Activated CD4-positive, alpha-beta T cell treated with anti-CD3 and anti-CD28 coated beads, Interleukin-2, amount 50 U/mL, for 16 hours (primary cell): ENCODE results near the gene CCT7.
A peak's percentile ranks its signal among the peaks of the same experiment; 100 is the strongest.
"Not testable (repeated sequence)": the region's sequence is repeated elsewhere in the genome, so short reads cannot be mapped to it uniquely, and the experiment has no call there.

Experiments used
- DNase-seq: peaks from one replicate; pipeline ENCODE4 v3.0.0-alpha.2; 2020

Gene CCT7

DNA sequence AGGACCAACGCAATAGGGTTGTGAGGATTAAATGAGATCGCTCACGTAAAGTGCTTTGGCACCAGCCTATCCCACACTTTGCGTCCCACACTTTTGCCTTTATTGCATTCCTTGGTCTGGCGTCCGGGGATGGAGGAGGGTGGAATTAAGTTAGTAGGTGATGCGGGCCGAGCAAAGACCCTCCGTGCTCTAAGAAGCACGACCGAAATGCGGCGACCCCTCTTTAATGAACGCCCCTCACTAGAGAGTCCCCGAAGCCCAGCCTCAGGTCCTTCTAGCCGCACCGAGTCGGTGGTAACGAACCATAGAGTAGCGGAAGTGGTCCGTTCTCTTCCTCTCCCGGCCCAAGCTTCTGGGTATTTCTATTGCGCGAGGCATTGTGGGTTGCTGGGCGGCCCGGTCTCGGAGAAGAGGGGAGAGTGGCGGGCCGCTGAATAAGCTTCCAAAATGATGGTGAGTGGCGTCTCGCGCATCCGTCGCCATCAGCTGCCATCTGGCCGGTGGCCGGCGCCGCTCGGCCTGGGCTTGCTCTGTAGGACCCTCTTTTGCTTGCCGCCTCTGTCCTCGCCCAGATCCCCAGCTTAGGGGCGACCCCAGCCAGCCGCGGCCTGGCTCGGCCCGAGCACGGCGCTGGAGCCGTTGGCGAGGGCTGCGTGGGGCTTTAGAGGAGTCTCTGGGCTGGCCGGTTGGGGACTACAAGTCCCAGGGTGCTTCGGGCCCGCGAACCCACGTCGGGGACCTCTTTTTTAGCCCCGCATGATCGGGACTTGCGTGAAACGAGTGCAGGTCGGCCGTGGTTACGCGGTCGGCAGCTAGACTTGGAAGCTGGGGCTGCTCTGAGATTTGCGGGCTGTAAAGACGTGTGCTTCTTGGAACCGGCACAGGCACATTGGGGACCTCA, at the start of gene CCT7:
Gene CCT7, plus strand, starts transcription at position 377 of the 901 bp plus-strand sequence. Its CDS starts 71 bp downstream, at position 448.
- peak; percentile 94 for DNase-seq

DNA sequence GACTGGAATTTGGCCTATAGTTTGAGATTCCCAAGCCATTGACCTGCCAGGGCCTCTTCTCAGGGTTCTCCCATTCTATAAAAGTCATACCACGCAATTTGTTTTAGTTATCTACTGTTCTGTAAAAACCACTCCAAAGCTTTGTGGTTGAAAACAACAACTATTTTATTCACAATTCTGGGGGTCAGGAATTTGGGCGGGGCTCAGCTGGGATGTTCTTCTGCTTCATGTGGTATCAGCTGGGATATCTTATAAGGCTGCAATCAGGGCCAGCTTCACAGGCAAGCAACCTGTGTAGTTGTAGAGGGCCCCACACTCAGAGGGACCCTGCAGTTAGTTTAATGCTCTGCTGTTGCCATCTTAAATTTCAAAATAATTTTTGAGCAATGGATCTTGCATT, 48.1 kb upstream of the CCT7 start:
- no peak for DNase-seq

DNA sequence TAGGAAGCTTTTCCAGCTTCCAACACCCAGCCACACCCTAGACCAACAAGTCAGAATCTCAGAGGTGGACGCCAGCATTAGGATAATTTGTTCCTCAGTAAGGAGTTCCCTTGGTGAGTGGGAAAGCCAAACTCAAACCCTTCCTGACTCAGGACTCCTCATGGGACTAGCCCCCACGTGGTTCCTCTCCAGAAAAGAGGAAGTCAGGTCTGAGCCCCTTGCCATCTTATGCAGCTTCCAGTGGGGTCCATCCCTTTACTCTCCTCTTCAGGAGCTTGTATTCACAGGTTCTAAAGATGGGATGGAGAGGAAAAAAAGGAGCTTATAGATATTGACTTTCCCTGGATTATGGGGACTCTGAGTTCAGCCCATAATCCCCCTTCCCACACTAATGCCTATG, 46.6 kb upstream of the CCT7 start:
- DNase-seq = no peak

DNA sequence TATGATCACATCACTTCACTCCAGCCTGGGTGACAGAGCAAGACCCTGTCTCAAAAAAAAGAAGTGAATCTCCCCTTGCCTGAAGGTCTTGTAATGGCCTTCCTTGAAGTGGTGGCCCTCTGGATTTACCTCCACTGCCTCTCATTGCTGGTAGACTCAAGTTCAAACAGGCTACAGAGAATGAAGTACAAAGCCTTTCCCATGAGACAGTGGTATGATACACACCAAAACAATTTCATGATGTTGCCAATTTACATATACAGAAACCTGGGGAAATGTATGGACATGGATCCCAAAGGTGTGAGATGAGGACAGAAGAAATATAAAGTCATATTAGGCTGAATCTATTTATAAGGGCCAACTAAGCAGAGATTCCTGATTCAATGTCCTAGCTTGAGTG, 36.5 kb upstream of the CCT7 start:
- DNase-seq = no peak

DNA sequence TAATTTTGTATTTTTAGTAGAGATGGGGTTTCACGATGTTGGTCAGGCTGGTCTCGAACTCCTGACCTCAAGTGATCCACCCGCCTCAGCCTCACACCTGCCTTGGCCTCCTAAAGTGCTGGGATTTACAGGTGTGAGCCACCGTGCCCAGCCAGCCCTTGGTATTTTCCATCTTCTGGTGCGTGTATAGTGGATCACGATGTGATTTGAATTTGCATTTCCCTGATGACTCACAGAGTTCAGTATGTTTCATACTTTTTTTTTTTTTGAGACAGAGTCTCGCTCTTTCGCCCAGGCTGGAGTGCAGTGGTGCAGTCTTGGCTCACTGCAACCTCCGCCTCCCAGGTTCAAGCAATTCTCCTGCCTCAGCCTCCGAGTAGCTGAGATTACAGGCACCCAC, 33.8 kb upstream of the CCT7 start:
- DNase-seq = not testable (repeated sequence)

DNA sequence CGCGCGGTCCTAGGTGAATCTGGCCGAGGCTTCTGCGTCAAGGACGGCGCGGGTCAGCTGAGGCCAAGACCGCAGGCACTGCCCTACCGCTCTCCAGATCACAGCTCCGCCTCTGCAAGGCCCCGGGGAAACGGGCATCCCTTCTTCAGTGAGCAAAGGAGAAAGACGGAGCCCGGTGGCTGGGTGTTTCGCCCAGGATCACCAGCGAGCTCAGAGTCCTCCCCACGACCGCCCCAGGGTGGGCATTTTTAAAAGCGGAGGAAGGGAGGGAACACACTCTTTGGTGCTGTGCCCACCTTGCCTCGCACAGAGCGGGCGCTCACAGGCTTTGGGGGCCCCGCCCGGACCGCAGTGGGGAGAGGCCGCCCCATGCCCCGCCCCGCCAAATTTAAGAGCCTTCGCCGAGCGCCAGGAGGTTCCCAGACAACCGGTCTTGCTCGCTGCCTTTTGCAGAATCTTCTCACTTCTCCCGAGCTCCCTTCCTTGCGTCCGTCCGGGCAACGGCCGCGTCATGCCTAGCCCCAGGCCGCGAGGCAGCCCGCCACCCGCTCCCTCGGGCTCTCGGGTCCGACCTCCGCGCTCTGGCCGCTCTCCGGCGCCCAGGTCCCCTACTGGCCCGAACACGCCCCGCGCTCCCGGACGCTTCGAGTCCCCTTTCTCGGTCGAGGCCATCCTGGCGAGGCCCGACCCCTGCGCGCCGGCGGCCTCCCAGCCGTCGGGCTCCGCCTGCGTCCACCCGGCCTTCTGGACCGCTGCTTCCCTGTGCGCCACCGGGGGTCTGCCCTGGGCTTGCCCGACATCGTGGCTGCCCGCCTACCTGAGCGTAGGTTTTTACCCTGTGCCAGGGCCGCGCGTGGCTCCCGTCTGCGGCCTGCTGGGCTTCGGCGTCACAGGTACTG, 31.7 kb upstream of the CCT7 start, which contains the start of gene NOTO:
Gene NOTO, plus strand, starts transcription at position 419 of the 899 bp plus-strand sequence. Its CDS starts 93 bp downstream, at position 512.
- DNase-seq = no peak

DNA sequence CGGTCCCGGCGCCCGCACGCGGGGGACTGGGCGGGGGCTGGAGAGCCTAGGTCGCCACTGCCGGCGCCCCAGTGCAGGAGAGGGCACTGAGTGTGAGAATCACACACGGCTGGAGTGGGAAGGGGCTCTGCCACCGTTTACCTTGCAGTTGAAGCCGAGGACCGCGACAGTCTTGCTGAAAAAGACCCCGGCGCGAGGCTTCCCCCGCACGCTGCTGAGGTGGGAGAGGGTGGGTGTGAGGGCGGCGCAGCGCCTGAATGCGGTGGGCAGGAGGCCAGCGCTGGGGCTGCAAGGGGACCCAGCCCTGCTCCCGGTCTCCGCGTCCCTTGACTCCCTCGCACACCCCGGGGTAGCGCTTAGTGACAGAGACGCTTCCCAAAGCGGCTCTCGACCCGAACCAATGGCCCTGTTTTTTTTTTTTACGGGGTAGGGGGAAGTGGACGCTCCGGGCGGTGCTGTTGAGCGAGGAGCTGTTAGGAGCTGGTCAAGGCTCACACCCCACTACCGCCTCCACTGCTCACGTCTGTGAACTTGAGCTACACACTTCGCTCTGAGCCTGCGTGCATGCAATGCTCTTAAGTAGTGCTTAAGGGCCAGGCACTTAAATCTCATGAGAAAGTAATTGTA, 30.9 kb upstream of the CCT7 start:
- no peak for DNase-seq

DNA sequence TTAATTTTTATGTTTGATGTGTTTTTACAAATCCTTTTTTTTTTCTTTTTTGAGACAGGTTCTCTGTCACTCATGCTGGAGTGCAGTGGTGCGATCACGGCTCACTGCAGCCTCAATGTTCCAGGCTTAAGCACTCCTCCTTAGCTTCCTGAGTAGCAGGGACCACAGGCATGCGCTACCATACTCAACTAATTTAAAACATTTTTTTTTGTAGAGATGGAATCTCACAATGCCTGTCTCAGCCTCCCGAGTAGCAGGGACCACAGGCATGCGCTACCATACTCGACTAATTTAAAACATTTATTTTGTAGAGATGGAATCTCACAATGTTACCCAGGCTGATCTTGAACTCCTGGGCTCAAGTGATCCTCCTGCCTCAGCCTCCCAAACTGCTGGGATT, 28.5 kb upstream of the CCT7 start:
- DNase-seq = no peak

DNA sequence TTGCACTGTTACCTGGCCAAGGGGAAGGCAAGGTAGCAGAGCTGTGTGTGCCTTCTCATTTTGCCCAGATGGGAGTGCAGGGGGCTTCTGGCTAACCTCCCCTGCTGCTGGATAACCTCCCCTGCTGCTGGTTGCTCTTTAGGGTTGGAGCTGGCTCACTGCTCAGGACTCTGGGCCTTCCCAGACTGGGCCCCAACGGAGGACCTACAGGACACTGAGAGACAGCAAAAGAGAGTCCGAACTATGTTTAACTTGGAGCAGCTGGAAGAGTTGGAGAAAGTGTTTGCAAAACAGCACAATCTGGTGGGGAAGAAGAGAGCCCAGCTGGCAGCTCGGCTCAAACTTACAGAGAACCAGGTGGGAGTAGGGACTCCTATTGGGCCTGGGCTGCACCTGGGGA, 25.9 kb upstream of the CCT7 start:
- DNase-seq = no peak

DNA sequence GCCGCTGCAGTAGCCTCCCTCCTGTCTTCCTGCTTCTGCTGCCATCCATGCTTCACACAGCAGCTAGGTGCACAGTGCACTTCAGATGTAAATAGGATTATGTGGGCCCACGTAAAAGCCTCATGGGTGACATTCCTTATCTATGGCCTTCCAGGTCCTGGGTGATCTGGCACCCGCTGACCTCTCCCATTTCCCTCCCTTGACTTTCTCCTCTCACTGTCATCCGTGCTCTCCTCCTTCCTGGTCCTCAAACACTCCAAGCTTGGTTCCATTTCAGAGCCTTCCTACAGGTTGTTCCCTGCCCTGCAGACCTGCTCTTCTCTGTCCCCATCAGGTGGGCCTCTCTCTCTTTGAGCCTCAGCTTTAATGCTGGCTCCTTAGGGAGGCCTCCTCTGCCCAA, 24.1 kb upstream of the CCT7 start:
- DNase-seq = no peak

DNA sequence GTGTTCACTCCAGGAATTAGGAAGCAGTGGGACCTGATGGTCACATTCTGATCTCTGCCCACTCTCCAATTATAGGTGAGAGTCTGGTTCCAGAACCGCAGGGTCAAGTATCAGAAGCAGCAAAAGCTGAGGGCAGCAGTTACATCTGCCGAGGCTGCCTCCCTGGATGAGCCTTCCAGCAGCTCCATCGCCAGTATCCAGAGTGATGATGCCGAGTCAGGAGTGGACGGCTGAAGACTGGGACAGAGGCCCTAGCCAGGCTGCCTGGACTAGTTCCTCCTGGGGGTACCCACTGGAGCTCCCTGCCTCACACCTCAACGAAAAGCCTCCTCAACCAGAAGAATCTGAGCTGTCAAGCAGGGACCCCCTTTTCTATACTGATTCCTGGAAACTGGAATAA, 23.4 kb upstream of the CCT7 start:
- DNase-seq = no peak

DNA sequence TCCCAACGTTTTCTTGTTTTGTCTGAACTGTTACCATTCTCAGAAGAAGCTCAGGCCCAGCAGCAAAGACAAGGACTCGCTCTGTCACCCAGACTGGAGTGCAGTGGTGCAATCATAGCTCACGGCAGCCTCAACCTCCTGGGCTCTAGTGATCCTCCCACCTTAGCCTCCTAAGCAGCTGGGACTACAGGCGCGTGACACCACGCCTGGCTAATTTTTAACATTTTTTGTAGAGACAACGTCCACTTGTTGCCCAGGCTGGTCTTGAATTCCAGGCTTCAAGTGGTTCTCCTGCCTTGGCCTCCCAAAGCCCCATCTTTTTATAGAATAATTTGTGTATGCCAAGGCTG, 22.0 kb upstream of the CCT7 start:
- DNase-seq = no peak

DNA sequence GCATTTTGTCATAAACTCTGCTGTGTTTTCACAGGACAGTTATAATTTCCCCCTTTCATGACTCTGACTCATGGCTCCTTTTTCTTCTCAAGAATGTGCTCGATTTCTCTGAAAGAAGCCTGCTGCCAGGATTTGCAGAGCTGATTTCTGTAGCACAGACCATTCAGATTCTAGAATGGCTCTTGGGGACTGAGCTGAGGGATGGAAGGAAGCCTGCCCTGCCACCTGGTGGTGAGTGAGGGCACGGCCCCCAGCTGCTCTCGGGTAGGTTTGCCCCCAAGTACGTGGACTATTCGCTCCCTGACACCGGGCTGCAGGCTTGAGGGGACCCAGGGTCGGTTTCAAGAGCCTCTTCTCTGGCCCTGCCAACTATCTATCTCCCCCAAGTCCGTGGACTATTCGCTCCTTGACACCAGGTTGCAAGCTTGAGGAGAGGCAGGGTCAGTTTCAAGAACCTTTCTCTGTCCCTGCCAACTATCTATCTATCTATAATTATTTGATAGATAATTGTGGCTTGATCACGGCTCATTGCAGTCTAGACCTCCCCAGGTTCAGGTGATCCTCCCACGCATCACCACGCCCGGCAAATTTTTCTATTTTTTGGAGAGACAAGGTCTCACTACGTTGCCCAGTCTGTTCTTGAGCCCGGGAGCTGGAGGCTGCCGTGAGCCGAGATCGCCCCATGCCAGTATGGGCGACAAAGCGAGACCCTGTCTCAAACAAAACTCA, 21.5 kb upstream of the CCT7 start:
- peak; percentile 75 for DNase-seq

DNA sequence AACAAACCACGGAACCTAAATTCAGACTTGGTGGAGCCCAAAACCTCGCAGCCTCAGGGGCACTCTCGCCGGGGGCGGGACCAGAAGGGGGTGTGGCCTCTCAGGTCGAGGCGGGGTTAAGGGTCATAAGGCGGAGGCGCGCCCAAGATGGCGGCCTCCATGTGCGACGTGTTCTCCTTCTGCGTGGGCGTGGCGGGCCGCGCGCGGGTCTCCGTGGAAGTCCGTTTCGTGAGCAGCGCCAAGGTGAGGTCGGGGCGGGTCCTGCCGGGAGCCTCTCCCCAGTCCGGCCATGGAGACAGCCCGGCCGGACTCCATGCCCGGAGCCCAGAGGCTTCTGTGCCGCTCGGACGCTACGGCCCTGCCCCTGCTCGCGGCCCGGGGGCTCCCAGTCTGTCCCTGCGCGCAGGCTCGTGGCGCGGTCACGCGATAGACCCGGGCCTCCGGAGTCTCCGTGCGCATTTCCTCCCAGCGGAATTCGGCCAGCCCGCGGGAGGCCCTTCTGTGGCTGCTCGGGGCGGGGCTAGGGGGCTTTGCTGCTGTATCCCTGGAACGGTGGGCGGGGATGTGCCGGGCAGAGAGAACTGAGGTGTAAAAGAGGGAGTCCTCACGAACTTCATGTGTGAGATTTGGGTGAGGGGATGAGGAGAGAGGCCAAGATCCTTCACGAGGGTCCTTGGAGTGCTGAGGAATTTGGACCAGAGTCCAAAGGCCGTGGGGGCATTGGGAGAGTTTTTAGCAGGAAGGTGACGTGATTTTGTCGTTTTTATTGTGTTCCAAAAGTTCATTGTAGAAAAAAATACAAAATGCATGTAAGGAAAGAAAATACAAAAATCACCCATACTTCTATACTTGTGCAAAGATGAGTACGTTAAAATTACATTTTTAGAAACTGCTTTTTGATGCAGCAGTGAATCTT, 19.7 kb upstream of the CCT7 start, which contains the start of gene SMYD5:
Gene SMYD5, plus strand, starts transcription at position 126 of the 916 bp plus-strand sequence. Its CDS starts 22 bp downstream, at position 148.
- peak; percentile 93 for DNase-seq

DNA sequence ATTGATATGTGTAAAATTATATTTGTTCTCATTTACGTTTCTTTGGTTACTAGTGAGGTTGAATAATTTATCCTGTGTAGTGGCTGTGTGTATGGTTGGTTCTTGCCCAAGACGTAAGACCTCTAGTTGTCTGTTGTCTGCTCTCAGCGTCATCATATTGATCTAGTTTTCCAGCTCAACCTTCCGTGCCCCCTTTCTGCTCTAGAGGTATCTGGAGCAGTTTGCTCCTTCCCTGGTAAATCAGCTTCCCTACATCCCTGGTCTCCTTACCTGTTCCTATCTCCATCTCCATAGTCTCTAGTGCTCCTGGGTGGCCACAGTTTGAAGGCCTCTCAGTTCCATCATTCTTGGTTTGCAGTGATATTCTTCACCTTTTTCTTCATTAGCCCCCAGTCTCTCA, 18.9 kb upstream of the CCT7 start:
- DNase-seq = no peak

DNA sequence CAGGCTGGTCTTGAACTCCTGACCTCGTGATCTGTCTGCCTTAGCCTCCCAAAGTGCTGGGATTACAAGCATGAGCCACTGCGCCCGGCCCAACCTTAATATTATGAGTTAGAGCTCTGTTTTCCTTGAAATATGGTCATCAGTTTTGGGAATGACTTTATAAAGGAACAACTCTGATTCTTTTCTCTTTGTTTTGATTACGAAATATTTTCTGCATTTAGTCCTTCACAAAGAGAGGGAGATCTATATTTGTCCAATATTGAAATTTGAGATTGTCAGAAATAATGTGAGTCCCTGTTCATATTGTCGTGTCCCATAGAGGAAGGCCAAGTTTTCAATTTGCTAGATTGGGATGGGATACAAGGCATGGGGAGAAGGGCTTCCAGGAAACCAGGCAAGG, 16.9 kb upstream of the CCT7 start:
- DNase-seq = no peak

DNA sequence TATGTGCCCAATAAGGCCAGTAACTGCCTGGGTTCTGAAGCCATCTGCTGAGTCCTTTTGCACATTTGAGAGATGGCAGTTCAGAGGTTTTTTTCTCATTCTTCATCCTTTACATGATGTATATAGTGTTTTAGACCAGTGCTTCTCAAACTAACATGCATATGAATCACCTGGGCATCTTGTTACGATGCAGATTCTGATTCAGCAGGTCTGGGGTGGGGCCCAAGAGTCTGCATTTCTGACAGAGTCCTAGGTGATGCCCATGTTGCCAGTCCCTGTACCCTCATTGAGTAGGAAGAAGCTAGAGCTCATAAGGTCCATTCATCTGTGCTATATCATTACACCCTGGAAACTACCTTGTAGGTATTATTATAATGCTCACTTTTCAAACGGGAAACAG, 16.3 kb upstream of the CCT7 start:
- DNase-seq = no peak

DNA sequence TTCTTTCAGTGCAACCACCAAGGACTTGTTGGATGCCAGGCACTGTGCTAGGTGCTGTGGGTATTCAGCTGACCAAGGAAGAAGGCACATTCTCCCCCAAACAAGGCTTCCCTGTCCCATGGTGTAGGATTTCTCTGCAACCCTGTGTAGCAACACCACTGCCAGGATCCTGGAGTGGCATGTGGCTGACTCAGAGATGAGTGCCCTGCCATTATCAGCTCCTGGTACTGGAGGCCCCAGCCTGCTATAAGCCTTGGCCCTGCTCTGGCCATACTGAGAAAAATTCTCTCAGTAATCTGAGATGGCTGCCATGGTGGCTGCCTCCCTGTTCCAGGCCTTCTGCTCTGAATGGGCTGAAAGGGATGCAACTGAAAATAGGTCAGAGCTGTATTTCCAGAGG, 15.8 kb upstream of the CCT7 start:
- no peak for DNase-seq

DNA sequence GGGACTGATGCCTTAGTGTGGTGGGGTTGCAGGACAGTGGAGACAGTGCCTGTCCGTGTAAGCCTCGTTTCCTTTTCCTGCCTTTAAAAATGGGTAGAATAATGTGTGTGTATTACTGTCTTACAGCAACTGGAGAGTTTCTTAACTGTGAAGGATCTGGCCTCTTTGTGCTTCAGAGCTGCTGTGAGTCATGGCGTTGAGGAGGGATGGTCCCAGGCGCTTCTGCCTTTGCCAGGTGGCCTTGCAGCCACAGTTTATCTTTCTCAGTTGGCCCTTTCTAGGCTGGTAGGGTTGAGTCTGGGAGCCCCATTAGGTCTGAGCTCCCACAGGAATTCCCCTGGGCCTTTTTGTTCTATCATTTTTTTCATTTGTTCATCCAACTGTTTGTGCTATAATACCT, 10.3 kb upstream of the CCT7 start:
- DNase-seq = no peak

DNA sequence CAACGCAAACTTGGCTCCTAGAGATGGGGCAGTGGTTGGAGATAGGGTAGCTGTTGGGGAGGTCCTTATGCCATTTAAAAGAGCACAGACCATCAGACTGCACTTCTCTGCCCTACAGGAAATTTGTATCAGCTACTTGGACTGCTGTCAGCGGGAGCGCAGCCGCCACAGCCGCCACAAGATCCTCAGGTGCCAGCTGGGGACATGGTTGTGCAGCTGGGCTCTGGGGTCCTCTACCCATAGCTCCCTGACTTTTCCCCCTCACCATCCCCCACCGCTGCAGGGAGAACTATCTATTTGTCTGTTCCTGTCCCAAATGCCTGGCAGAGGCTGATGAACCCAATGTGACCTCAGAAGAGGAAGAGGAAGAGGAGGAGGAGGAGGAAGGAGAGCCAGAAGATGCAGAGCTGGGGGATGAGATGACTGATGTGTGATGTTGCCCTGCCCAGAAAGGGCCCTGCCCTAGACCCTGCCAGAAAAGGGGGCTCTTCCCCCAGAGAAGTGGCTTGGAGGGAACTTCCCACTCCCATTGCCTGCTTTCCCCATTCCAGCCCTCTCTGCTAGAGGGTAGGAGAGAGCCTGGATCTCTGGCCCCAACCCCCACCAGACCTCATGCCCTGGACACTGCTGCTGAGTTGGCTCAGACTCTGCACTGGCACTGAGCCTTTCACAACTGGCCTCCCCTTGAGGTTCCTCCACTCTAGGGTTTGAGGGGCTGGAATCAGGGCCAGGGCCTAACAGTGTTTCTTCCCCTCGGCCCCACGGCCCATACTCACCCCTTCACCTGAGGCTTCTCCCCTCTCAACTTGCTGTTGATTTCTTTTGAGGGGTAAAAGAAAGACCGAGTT, 8.4 kb upstream of the CCT7 start:
- DNase-seq = no peak
